Measurements from ENCODE around the gene KIF18A. TPM values are rescaled to one million over a fixed set of nuclear protein-coding genes. Genes with fewer than 3 reads are reported as not detected.
A peak's percentile ranks its signal among the peaks of the same experiment; 100 is the strongest.

The KIF18A gene
- total and polyA plus RNA-seq, 9 of the 15 experiments (the other 6 are each of a cell fraction or from before 2014, with no cell fraction given) = 15.1 to 36.1 (median 24.3) TPM

- TF ChIP-seq, protein P1, sequence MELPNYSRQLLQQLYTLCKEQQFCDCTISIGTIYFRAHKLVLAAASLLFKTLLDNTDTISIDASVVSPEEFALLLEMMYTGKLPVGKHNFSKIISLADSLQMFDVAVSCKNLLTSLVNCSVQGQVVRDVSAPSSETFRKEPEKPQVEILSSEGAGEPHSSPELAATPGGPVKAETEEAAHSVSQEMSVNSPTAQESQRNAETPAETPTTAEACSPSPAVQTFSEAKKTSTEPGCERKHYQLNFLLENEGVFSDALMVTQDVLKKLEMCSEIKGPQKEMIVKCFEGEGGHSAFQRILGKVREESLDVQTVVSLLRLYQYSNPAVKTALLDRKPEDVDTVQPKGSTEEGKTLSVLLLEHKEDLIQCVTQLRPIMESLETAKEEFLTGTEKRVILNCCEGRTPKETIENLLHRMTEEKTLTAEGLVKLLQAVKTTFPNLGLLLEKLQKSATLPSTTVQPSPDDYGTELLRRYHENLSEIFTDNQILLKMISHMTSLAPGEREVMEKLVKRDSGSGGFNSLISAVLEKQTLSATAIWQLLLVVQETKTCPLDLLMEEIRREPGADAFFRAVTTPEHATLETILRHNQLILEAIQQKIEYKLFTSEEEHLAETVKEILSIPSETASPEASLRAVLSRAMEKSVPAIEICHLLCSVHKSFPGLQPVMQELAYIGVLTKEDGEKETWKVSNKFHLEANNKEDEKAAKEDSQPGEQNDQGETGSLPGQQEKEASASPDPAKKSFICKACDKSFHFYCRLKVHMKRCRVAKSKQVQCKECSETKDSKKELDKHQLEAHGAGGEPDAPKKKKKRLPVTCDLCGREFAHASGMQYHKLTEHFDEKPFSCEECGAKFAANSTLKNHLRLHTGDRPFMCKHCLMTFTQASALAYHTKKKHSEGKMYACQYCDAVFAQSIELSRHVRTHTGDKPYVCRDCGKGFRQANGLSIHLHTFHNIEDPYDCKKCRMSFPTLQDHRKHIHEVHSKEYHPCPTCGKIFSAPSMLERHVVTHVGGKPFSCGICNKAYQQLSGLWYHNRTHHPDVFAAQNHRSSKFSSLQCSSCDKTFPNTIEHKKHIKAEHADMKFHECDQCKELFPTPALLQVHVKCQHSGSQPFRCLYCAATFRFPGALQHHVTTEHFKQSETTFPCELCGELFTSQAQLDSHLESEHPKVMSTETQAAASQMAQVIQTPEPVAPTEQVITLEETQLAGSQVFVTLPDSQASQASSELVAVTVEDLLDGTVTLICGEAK (IDR thresholded peaks at IDR 0.05) = peak; percentile 92
- TF ChIP-seq, protein P1 (CRISPR knock-in tag; IDR thresholded peaks at IDR 0.05) = no peak
- TF ChIP-seq, protein P2, sequence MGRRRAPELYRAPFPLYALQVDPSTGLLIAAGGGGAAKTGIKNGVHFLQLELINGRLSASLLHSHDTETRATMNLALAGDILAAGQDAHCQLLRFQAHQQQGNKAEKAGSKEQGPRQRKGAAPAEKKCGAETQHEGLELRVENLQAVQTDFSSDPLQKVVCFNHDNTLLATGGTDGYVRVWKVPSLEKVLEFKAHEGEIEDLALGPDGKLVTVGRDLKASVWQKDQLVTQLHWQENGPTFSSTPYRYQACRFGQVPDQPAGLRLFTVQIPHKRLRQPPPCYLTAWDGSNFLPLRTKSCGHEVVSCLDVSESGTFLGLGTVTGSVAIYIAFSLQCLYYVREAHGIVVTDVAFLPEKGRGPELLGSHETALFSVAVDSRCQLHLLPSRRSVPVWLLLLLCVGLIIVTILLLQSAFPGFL (CRISPR knock-in tag; IDR thresholded peaks at IDR 0.05) = no peak
- no peak for TF ChIP-seq ZNF668 (CRISPR knock-in tag; IDR thresholded peaks at IDR 0.05)
- no peak for TF ChIP-seq ZNF121 (CRISPR knock-in tag; conservative IDR thresholded peaks at IDR 0.05)
- no peak for TF ChIP-seq IRF2 (CRISPR knock-in tag; IDR thresholded peaks at IDR 0.05)
- TF ChIP-seq LARP7 (IDR thresholded peaks at IDR 0.05) = no peak
- TF ChIP-seq JUNB (CRISPR knock-in tag; conservative IDR thresholded peaks at IDR 0.05) = no peak
- TF ChIP-seq TBL1XR1 (IDR thresholded peaks at IDR 0.05; ENCODE audit: low read length in 2 of 2) = peak; percentile 48 to 61; a peak in 2 of 4 replicates
- peak; percentile 61 for TF ChIP-seq POLR2B (IDR thresholded peaks at IDR 0.05; ENCODE audit: low read depth, partially characterized antibody)
- peak; percentile 80 for TF ChIP-seq POLR2G (IDR thresholded peaks at IDR 0.05; ENCODE audit: low read depth, low read length)
- peak; percentile 78 for TF ChIP-seq ETS1 (conservative IDR thresholded peaks at IDR 0.05; ENCODE audit: control insufficient read depth, low read depth, low read length)
- TF ChIP-seq YY1 (IDR thresholded peaks at IDR 0.05; ENCODE audit: borderline replicate concordance in 1 of 3, control insufficient read depth in 1 of 3, extremely low read depth in 1 of 3, insufficient read depth in 3 of 3, insufficient read length in 1 of 3, insufficient replicate concordance in 2 of 3, low read depth in 1 of 3, low read length in 2 of 3) = peak in 2 of 3 experiments; percentile 68 to 87
- no peak for TF ChIP-seq ZNF551 (CRISPR knock-in tag; IDR thresholded peaks at IDR 0.05)
- TF ChIP-seq HDAC6 (IDR thresholded peaks at IDR 0.05; ENCODE audit: low read depth, low read length) = no peak
- no peak for TF ChIP-seq CBFB (CRISPR knock-in tag; IDR thresholded peaks at IDR 0.05)
Measured at GRCh38 chr11:28110108-28110820, 2.3 kb upstream of the KIF18A start (continued).

Data from K562 (cell line).